Measurements from ENCODE around the gene TIMM22.

TIMM22 gene

GRCh38 chr17:979539-980405 is 17.2 kb upstream of the TIMM22 start, which contains the start of gene NXN:
Gene NXN (minus strand): TSS chr17:979776.
- H3K9me3 ChIP-seq = no peaks in the 10 kb centered on the region
- peaks cover 16 to 28% of the 10 kb centered on the region in 2 experiments for H3K4me1 ChIP-seq (ENCODE audit: control insufficient read depth in 1 of 2, insufficient read depth in 1 of 2, low read depth in 1 of 2, low read length in 1 of 2)
- TF ChIP-seq, protein P1, sequence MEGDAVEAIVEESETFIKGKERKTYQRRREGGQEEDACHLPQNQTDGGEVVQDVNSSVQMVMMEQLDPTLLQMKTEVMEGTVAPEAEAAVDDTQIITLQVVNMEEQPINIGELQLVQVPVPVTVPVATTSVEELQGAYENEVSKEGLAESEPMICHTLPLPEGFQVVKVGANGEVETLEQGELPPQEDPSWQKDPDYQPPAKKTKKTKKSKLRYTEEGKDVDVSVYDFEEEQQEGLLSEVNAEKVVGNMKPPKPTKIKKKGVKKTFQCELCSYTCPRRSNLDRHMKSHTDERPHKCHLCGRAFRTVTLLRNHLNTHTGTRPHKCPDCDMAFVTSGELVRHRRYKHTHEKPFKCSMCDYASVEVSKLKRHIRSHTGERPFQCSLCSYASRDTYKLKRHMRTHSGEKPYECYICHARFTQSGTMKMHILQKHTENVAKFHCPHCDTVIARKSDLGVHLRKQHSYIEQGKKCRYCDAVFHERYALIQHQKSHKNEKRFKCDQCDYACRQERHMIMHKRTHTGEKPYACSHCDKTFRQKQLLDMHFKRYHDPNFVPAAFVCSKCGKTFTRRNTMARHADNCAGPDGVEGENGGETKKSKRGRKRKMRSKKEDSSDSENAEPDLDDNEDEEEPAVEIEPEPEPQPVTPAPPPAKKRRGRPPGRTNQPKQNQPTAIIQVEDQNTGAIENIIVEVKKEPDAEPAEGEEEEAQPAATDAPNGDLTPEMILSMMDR (IDR thresholded peaks at IDR 0.05) = peak; percentile 39
- H3K27ac ChIP-seq = peak within 1 kb of the TSS; percentile 56
- peaks cover 69% of the 10 kb centered on the region for H3K27me3 ChIP-seq
- H3K4me3 ChIP-seq (ENCODE audit: low read depth in 1 of 2, low read length in 1 of 2) = peak within 1 kb of the TSS; percentile 68 to 72
- H3K36me3 ChIP-seq = no peaks in the 10 kb centered on the region

DNA sequence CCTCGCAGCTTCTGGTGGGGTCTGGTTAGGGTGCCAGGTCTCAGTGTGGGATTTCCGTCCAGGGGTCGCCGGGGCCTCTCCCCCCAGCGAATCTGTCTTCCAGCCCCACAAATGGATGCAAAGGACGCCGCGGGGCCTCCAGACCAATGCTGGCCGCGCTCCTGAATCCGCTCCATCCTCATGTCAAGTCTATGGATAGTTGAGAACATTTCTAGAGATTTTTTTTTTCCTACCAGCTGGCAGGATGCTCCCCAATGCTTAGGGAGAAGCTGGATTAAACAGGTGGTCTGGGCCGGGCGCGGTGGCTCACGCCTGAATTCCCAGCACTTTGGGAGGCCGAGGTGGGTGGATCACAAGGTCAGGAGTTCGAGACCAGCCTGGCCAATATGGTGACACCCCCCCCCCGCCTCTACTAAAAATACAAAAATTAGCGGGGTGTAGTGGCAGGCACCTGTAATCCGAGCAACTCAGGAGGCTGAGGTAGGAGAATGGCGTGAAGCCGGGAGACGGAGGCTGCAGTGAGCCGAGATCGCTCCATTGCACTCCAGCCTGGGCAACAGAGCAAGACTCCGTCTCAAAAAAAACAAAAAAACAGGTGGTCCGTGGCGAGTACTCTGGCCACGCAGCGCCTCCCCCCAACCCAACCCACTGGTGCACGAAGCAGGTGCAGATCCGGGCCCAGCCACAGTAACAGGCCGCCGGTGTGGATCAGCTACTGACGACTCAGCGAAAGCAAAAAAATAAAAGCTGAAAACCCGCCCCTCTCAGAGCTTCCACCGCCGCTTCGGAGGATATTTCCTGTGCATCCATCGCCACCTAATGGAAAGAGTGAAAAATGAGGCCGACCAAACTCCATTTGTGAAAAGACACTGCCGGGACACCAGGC is 16.3 kb upstream of the TIMM22 start:
- Histone ChIP-seq H3K27me3 (peaks cover 60% of the 10 kb centered on the region), H3K9me3 (no peaks in the 10 kb centered on the region), H3K36me3 (no peaks in the 10 kb centered on the region), H3K4me1 (ENCODE audit: control insufficient read depth in 1 of 2, insufficient read depth in 1 of 2, low read depth in 1 of 2, low read length in 1 of 2) (peaks cover 13 to 28% of the 10 kb centered on the region in 2 experiments), H3K4me3 (ENCODE audit: low read depth in 1 of 2, low read length in 1 of 2) (peak overlapping the region; percentile 68 to 72), H3K27ac (peak overlapping the region; percentile 56)
- TF ChIP-seq, protein P1 (IDR thresholded peaks at IDR 0.05) = peak; percentile 25

DNA sequence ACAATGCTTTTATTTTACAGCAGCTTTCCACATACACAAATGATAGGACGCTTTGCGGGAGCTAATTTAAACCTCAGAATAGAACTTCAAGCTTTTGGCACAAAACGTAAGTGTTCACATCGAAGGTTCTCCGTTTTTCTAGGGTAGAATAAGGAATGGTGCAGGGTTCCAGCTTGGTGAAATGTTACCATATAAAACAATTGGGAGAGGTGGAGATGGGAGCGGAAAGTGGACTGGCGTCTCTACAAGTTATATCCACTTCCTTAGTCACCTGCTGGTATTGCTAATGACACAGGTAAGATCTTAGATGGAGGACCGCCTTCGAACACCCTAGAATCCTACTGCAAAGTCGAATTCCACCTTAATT is 15.7 kb upstream of the TIMM22 start:
- peaks cover 54% of the 10 kb centered on the region for H3K27me3 ChIP-seq
- no peaks in the 10 kb centered on the region for H3K9me3 ChIP-seq
- H3K36me3 ChIP-seq = no peaks in the 10 kb centered on the region
- no peak overlapping the region for H3K27ac ChIP-seq
- peaks cover 12 to 28% of the 10 kb centered on the region in 2 experiments for H3K4me1 ChIP-seq (ENCODE audit: control insufficient read depth in 1 of 2, insufficient read depth in 1 of 2, low read depth in 1 of 2, low read length in 1 of 2)
- peak overlapping the region in 1 of 2 experiments; percentile 68 for H3K4me3 ChIP-seq (ENCODE audit: low read depth in 1 of 2, low read length in 1 of 2)
- TF ChIP-seq, protein P1 (IDR thresholded peaks at IDR 0.05) = no peak

- Histone ChIP-seq H3K27me3 (peaks cover 28% of the 10 kb centered on the region), H3K36me3 (no peaks in the 10 kb centered on the region), H3K27ac (no peak overlapping the region), H3K9me3 (no peaks in the 10 kb centered on the region), H3K4me1 (ENCODE audit: control insufficient read depth in 1 of 2, insufficient read depth in 1 of 2, low read depth in 1 of 2, low read length in 1 of 2) (peaks cover 12 to 20% of the 10 kb centered on the region in 2 experiments), H3K4me3 (ENCODE audit: low read depth in 1 of 2, low read length in 1 of 2) (no peak overlapping the region)
- TF ChIP-seq, protein P1 (IDR thresholded peaks at IDR 0.05) = no peak
Measured at GRCh38 chr17:983921-984320, 13.0 kb upstream of the TIMM22 start.

DNA sequence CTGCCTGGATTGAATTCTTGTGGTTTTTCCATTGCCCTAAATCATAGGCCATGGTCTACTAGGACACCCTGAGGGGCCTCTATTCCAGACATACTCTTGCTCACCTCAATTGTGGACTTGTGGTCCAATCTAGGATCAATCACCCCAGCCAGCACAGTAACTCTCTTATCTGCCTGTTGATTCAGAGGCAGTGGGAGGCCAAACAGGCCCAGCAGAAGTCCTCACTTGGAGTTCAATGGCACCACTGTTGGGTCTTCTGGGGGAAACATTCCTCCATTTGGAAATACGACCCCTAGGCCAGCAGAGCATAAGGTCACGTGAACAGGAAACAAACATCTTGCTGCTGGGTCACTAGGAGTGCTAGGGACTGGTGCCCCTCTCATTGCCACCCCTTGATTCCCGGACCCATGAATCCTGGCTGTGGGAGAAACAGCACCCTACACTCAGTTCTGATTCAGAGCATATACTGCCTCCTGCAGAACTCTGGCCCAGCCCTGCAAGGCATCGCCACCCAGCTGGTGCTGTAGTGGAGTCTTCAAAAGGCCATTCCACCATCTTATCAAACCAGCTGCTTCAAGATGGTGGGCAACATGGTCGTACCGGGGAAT is 10.5 kb upstream of the TIMM22 start:
- Histone ChIP-seq H3K36me3 (no peaks in the 10 kb centered on the region), H3K9me3 (no peaks in the 10 kb centered on the region), H3K4me3 (ENCODE audit: low read depth in 1 of 2, low read length in 1 of 2) (no peak overlapping the region), H3K4me1 (ENCODE audit: control insufficient read depth in 1 of 2, insufficient read depth in 1 of 2, low read depth in 1 of 2, low read length in 1 of 2) (no peaks in the 10 kb centered on the region), H3K27ac (no peak overlapping the region), H3K27me3 (peaks cover 7% of the 10 kb centered on the region)
- TF ChIP-seq, protein P1 (IDR thresholded peaks at IDR 0.05) = no peak
